Tibial nerve (tissue), 4 donors: ENCODE measurements around the gene RHOBTB3. TPM values are rescaled to one million over a fixed set of nuclear protein-coding genes. Genes with fewer than 3 reads are reported as not detected.
A peak's percentile ranks its signal among the peaks of the same experiment; 100 is the strongest.

Source experiments
- DNase-seq, 2 donors: peaks; one replicate each; pipeline ENCODE4 v3.0.0-alpha.2; 2019; ENCODE audit warnings: low spot score in 2 of 2
- H3K27ac ChIP-seq, 4 donors: fragments of 200-600 bp; sonication (generic) in 3 of 4; one replicate each; pipeline ENCODE4 v1.5.1; 2017 to 2019; ENCODE audit warnings: mild to moderate bottlenecking in 1 of 4
- H3K27me3 ChIP-seq, 2 donors: fragments of 200-600 bp; sonication (generic) in 1 of 2; one replicate each; pipeline versions ENCODE4 v1.5.1 to v1.6.0; 2017 to 2019
- H3K36me3 ChIP-seq, 3 donors: fragments of 200-600 bp; sonication (generic); one replicate each; pipeline ENCODE4 v1.5.1; 2018 to 2019
- H3K4me1 ChIP-seq, 4 donors: fragments of 200-600 bp; sonication (generic) in 3 of 4; one replicate each; pipeline ENCODE4 v1.5.1; 2017 to 2019
- H3K4me3 ChIP-seq, 4 donors: fragments of 200-600 bp; sonication (generic) in 3 of 4; one replicate each; pipeline ENCODE4 v1.5.1; 2017 to 2019; ENCODE audit warnings: mild to moderate bottlenecking in 1 of 4, moderate library complexity in 1 of 4
- H3K9me3 ChIP-seq, 4 donors: fragments of 200-600 bp; sonication (generic) in 3 of 4; one replicate each; pipeline ENCODE4 v1.5.1; 2017 to 2019
- CTCF ChIP-seq, 5 experiments: fragments of 200-600 bp in 3 of 5; fragments of 450-650 bp in 2 of 5; sonication (generic) in 3 of 5; IDR thresholded peaks; one replicate each; pipeline ENCODE4 v1.5.1; 2016 to 2019; ENCODE audit warnings: antibody characterized with exemption in 5 of 5, mild to moderate bottlenecking in 3 of 5, moderate library complexity in 2 of 5
- EP300 ChIP-seq, 2 donors: sonication (generic); formaldehyde crosslinking; IDR thresholded peaks; one replicate each; pipeline ENCODE4 v1.6.1; 2017; ENCODE audit warnings: antibody characterized with exemption in 2 of 2, mild to moderate bottlenecking in 1 of 2
- POLR2A ChIP-seq, 2 donors: fragments of 450-650 bp; IDR thresholded peaks; one replicate each; pipeline ENCODE4 v1.6.1; 2017; ENCODE audit warnings: antibody characterized with exemption in 2 of 2, mild to moderate bottlenecking in 2 of 2, moderate library complexity in 2 of 2
- WGBS, 2 donors: methylation state at CpG; one replicate each; pipeline ENCODE4 v1.1.5; 2018; 5-methylcytosine and 5-hydroxymethylcytosine counted together
- total RNA-seq, 4 donors: library from RNA; depleted of rRNA; stranded (reverse); fragments of >200 nt; gene quantifications; one replicate each; pipeline ENCODE4 v1.1.0, GENCODE V29; 2016

Gene RHOBTB3
- total RNA-seq, 4 donors from 2014 or later: 130 to 219 (median 195) TPM

GRCh38 chr5:95817430-95817829 lies 86.3 kb downstream of the RHOBTB3 start:
- no peak for DNase-seq
- H3K27ac ChIP-seq: peak overlapping the region in 1 of 4 donors; percentile 51
- TF ChIP-seq EP300 (IDR thresholded peaks at IDR 0.05): no peak
- no peak for TF ChIP-seq POLR2A (IDR thresholded peaks at IDR 0.05)
- TF ChIP-seq CTCF (IDR thresholded peaks at IDR 0.05): no peak
- H3K27me3 ChIP-seq: no peaks in the 10 kb centered on the region
- WGBS, 2 donors: 47 to 51% methylated on average over 12 of the region's 12 CpGs
- peaks cover 0 to 30% (median 5%) of the 10 kb centered on the region in 4 donors for H3K4me1 ChIP-seq
- no peak overlapping the region for H3K4me3 ChIP-seq
- H3K36me3 ChIP-seq: peaks cover 0 to 20% (median 0%) of the 10 kb centered on the region in 3 donors
- H3K9me3 ChIP-seq: no peaks in the 10 kb centered on the region

- Histone ChIP-seq H3K9me3 (no peaks in the 10 kb centered on the region), H3K27ac (peak overlapping the region in 1 of 4 donors; percentile 51), H3K27me3 (no peaks in the 10 kb centered on the region), H3K4me1 (peaks cover 0 to 38% (median 5%) of the 10 kb centered on the region in 4 donors), H3K36me3 (peaks cover 0 to 20% (median 0%) of the 10 kb centered on the region in 3 donors), H3K4me3 (peak overlapping the region in 2 of 4 donors; percentile 17 to 32)
- 66 to 69% methylated on average over 14 of the region's 14 CpGs for WGBS, 2 donors
- no peak for DNase-seq
- no peak for TF ChIP-seq CTCF (IDR thresholded peaks at IDR 0.05)
- no peak for TF ChIP-seq POLR2A (IDR thresholded peaks at IDR 0.05)
- peak in 1 of 2 donors; percentile 36 for TF ChIP-seq EP300 (IDR thresholded peaks at IDR 0.05)
These were observed 87.3 kb downstream of the RHOBTB3 start for GRCh38 chr5:95818181-95819147.

- Histone ChIP-seq H3K4me1 (peaks cover 0 to 53% (median 10%) of the 10 kb centered on the region in 4 donors), H3K9me3 (no peaks in the 10 kb centered on the region), H3K27ac (peak overlapping the region; percentile 50 to 90 (median 86)), H3K27me3 (no peaks in the 10 kb centered on the region), H3K36me3 (no peaks in the 10 kb centered on the region), H3K4me3 (peak overlapping the region; percentile 47 to 80 (median 64))
- no peak for DNase-seq
- TF ChIP-seq EP300 (IDR thresholded peaks at IDR 0.05) (no peak), CTCF (IDR thresholded peaks at IDR 0.05) (no peak), POLR2A (IDR thresholded peaks at IDR 0.05) (no peak)
- 65 to 67% methylated on average over 9 of the region's 9 CpGs for WGBS, 2 donors
These were observed 90.2 kb downstream of the RHOBTB3 start for GRCh38 chr5:95821110-95822021.

DNA sequence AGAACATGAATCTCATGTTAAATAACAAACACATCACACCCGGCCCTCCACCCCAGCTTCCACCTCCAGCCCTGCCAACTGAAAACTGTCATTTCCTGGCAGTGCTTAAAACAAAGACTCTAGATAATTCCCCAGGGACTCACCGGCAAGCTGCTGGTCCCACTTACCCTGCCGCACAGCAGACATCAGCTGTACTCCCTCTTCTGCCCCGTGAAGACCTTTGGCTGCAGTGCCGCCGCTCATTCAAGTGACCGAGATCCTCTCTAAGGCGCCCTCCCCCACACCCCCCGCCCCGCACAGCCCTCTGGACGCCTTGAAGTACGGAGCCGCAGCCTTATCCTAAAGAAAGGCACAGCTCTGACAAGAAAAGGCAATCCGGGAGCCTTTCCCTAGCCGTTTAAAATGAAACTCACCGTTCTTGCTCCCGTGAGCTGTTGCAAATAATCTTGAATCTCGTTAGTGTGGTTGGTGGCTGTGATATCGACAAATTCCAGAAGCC lies 91.0 kb downstream of the RHOBTB3 start:
- WGBS, 2 donors: 1% methylated on average over 13 to 17 of the region's 19 CpGs
- DNase-seq: peak in 1 of 2 donors; percentile 42
- Histone ChIP-seq H3K4me3 (peak overlapping the region; percentile 47 to 80 (median 64)), H3K27ac (peak overlapping the region; percentile 50 to 90 (median 86)), H3K36me3 (no peaks in the 10 kb centered on the region), H3K9me3 (no peaks in the 10 kb centered on the region), H3K27me3 (no peaks in the 10 kb centered on the region), H3K4me1 (peaks cover 0 to 48% (median 10%) of the 10 kb centered on the region in 4 donors)
- TF ChIP-seq POLR2A (IDR thresholded peaks at IDR 0.05) (no peak), EP300 (IDR thresholded peaks at IDR 0.05) (no peak), CTCF (IDR thresholded peaks at IDR 0.05) (no peak)
